Left lung (tissue), 10 donors: ENCODE results near the gene GAREM1. TPM values are rescaled to one million over a fixed set of nuclear protein-coding genes. Genes with fewer than 3 reads are reported as not detected.
"Not testable (repeated sequence)": the region's sequence is repeated elsewhere in the genome, so short reads cannot be mapped to it uniquely, and the experiment has no call there.

Experiments used
- ATAC-seq: fragments of 200-7000 bp; cut with Tn5 transposase; one replicate; pipeline ENCODE4 v1.9.1; 2020; ENCODE audit warnings: moderate library complexity
- DNase-seq, 4 donors: peaks; one replicate each; pipeline ENCODE4 v3.0.0-alpha.2; 2013 to 2020
- H3K27ac ChIP-seq, 2 donors: fragments of 200-600 bp; sonication (generic) in 1 of 2; one replicate each; pipeline versions ENCODE4 v1.5.0 to v1.8.0; 2020 to 2021
- H3K27me3 ChIP-seq, 2 donors: fragments of 200-600 bp; sonication (generic) in 1 of 2; one replicate each; pipeline versions ENCODE4 v1.5.0 to v1.8.0; 2020 to 2021
- H3K36me3 ChIP-seq, 2 donors: fragments of 200-600 bp; sonication (generic) in 1 of 2; one replicate each; pipeline versions ENCODE4 v1.5.0 to v1.8.0; 2020 to 2021
- H3K4me1 ChIP-seq, 2 donors: fragments of 200-600 bp; one replicate each; pipeline ENCODE4 v1.8.0; 2021
- H3K4me3 ChIP-seq, 2 donors: fragments of 200-600 bp; sonication (generic) in 1 of 2; one replicate each; pipeline versions ENCODE4 v1.5.0 to v1.8.0; 2020 to 2021; ENCODE audit warnings: mild to moderate bottlenecking in 1 of 2
- H3K9me3 ChIP-seq, 2 donors: fragments of 200-600 bp; sonication (generic) in 1 of 2; one replicate each; pipeline versions ENCODE4 v1.5.0 to v1.8.0; 2020 to 2021
- intact Hi-C, 2 donors: fragments of 100-400 bp; cut with DNase I; formaldehyde crosslinking; loops; one replicate each; pipeline versions ENCODE4 v1.11.2 to v1.14.2; 2022
- polyA plus RNA-seq, 6 donors: library from polyadenylated mRNA; unstranded; fragments of 120-200 nt; gene quantifications; one replicate each; pipeline ENCODE4 v1.2.1, GENCODE V29; 2013; ENCODE audit not compliant: insufficient read length in 6 of 6
- total RNA-seq, 2 donors: library from RNA; stranded (reverse); fragmentation: NEBNext Ultra II Directional; extraction: Animal tissue kit (Norgen Biotek cat#: 25700); gene quantifications; one replicate each; pipeline ENCODE4 v1.2.1, GENCODE V29; 2021
- TF ChIP-seq, protein P1 (sequence below), 2 donors: fragments of 200-600 bp; sonication (generic) in 1 of 2; IDR thresholded peaks; one replicate each; pipeline versions ENCODE4 v1.5.0 to v1.8.0; 2021; ENCODE audit warnings: antibody characterized with exemption in 2 of 2
- donor health status: DM: no; HTN: yes; CAD: no.
- donor health status: DM: no; HTN: no; CAD: no.

Gene GAREM1
- total and polyA plus RNA-seq, 8 donors, result 10.3 to 20.2 (median 13.1) TPM

DNA sequence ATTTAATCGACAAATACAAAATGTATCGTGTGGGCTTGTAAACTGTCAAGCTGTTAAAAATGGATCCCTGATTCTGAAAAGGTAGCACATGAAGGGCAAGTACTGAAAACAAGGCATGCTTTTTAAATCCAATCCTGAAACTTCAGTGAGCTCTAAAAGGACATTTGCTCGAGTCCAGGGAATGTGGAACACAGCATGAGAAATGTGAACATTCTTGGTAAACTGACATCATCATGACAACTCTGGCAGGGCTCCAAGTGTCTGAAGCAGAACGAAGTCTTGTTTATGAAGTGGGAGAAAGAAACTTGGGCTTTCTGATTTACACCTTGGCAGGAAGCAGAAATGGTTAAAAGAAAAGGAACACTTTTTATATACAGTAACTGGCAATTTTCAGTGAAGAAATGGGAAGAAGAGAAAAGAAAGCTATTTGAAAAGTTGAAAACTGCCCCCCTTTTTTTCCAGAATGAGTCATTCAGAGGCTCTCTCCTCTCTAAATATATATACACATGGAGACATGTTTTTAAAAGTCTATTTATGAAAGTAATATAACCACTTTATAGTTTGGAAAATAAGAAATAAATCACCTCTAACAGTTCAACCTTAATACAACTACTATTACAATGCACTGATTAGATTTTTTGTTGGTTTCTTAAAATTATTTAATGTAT lies 120.8 kb downstream of the GAREM1 start:
- Histone ChIP-seq H3K9me3 (no peaks in the 10 kb centered on the region), H3K36me3 (no peaks in the 10 kb centered on the region), H3K27me3 (no peaks in the 10 kb centered on the region), H3K4me1 (peaks cover 0 to 2% of the 10 kb centered on the region in 2 donors), H3K4me3 (no peak overlapping the region), H3K27ac (peak overlapping the region in 1 of 2 donors; percentile 82)
- ATAC-seq (peak; percentile 74), DNase-seq (peak in 3 of 4 donors; percentile 57 to 80 (median 75))
- TF ChIP-seq, protein P1, sequence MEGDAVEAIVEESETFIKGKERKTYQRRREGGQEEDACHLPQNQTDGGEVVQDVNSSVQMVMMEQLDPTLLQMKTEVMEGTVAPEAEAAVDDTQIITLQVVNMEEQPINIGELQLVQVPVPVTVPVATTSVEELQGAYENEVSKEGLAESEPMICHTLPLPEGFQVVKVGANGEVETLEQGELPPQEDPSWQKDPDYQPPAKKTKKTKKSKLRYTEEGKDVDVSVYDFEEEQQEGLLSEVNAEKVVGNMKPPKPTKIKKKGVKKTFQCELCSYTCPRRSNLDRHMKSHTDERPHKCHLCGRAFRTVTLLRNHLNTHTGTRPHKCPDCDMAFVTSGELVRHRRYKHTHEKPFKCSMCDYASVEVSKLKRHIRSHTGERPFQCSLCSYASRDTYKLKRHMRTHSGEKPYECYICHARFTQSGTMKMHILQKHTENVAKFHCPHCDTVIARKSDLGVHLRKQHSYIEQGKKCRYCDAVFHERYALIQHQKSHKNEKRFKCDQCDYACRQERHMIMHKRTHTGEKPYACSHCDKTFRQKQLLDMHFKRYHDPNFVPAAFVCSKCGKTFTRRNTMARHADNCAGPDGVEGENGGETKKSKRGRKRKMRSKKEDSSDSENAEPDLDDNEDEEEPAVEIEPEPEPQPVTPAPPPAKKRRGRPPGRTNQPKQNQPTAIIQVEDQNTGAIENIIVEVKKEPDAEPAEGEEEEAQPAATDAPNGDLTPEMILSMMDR (IDR thresholded peaks at IDR 0.05), result no peak
- intact Hi-C loops, result no loop called here

DNA sequence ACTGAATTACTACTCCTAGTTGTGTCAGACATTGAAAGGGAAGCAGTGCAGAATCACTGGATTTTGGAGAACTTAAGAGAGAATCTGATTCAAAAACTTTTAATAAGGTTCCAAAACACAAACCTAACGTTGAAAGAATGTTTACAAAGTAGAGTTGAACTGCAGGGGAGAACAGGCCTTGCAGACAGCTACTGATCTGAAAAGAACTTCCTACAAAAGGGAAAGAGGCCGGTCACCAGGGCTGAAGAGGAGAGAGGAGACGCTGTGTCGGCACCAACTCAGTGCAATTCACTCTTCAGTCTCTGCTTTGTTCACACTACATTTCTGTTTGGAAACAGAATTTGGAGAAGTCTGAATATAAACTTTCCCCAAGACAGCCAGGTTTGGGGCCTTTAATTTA lies 124.0 kb downstream of the GAREM1 start:
- Histone ChIP-seq H3K27ac (peak overlapping the region in 1 of 2 donors; percentile 40), H3K4me3 (no peak overlapping the region), H3K4me1 (peaks cover 0 to 2% of the 10 kb centered on the region in 2 donors), H3K27me3 (no peaks in the 10 kb centered on the region), H3K36me3 (no peaks in the 10 kb centered on the region), H3K9me3 (no peaks in the 10 kb centered on the region)
- TF ChIP-seq, protein P1 (IDR thresholded peaks at IDR 0.05), result no peak
- intact Hi-C loops, result no loop called here
- DNase-seq (no peak), ATAC-seq (peak; percentile 55)

DNA sequence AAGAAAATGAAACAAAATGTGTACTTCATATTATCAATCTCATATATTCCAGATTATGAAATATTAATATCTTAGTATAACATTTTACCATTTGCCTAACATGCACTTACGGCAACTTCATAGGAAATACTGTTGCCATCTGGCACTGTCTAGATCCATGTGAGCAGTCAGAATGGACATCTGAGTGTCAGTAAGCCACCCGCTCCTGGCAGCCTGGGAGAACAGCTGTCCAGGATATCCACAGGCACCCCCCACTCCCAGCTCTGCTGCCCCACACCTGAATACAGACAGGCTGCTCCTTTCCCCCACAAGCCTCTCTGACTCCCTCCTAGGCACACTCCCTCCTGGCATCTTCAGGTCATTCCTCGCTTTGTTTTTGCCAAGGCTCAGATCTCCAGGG lies 127.0 kb downstream of the GAREM1 start:
- ATAC-seq, result no peak
- no peak overlapping the region for H3K27ac ChIP-seq
- intact Hi-C loops, result no loop called here
- H3K36me3 ChIP-seq, result no peaks in the 10 kb centered on the region
- TF ChIP-seq, protein P1 (IDR thresholded peaks at IDR 0.05), result no peak
- no peaks in the 10 kb centered on the region for H3K9me3 ChIP-seq
- no peaks in the 10 kb centered on the region for H3K4me1 ChIP-seq
- no peak overlapping the region for H3K4me3 ChIP-seq
- H3K27me3 ChIP-seq, result no peaks in the 10 kb centered on the region
- no peak for DNase-seq

DNA sequence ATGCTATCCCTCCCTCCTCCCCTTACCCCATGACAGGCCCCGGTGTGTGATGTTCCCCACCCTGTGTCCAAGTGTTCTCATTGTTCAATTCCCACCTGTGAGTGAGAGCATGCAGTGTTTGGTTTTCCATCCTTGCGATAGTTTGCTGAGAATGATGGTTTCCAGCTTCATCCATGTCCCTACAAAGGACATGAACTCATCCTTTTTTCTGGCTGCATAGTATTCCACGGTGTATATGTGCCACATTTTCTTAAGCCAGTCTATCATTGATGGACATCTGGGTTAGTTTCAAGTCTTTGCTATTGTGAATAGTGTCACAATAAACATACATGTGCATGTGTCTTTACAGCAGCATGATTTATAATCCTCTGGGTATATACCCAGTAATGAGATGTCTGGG lies 129.6 kb downstream of the GAREM1 start:
- H3K27me3 ChIP-seq, intact Hi-C loops, DNase-seq, H3K27ac ChIP-seq, H3K4me3 ChIP-seq, H3K9me3 ChIP-seq, H3K4me1 ChIP-seq, H3K36me3 ChIP-seq, ATAC-seq: not testable (repeated sequence)

DNA sequence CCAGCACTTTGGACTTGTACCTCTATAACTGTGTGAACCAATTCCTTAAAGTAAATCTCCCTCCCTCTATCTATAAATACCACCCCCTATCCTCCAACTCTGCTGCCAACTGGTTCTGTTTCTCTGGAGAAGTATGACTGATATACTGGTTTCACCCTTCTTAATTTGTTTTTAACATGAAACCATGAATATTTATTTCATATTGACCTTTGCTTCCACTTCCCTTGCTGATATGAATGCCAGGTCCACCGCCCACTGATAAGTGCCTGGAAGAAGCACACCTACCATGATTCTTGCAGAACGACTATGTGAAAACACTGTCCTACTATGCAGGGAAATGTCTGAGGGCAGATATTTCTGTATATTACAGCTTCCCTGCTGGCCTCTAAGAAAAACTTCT lies 131.6 kb downstream of the GAREM1 start:
- H3K36me3 ChIP-seq, result no peaks in the 10 kb centered on the region
- H3K27me3 ChIP-seq, result no peaks in the 10 kb centered on the region
- no peaks in the 10 kb centered on the region for H3K4me1 ChIP-seq
- no peak overlapping the region for H3K27ac ChIP-seq
- no peak for ATAC-seq
- DNase-seq, result no peak
- no peaks in the 10 kb centered on the region for H3K9me3 ChIP-seq
- TF ChIP-seq, protein P1 (IDR thresholded peaks at IDR 0.05), result no peak
- intact Hi-C loops, result no loop called here
- H3K4me3 ChIP-seq, result no peak overlapping the region

DNA sequence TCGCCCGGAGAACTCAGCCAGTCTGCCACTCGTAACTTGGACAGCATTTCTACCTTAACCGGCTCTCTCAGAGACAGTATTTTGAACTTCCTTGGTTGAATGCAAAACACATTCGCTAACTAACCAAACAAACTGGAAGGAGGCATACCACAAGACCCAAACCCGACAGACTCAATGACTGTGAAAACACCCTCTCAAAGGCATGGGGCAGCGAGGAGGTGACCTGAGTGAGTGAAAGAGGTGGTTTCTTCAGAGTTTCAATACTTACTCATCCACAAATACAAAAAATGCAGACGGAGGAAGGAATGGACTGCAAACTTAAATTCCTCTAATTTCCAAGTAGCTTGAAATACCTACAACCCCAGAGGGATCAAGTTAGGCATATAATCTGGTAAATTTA lies 132.9 kb downstream of the GAREM1 start:
- H3K4me3 ChIP-seq, result no peak overlapping the region
- H3K4me1 ChIP-seq, result no peaks in the 10 kb centered on the region
- no peak overlapping the region for H3K27ac ChIP-seq
- H3K27me3 ChIP-seq, result no peaks in the 10 kb centered on the region
- TF ChIP-seq, protein P1 (IDR thresholded peaks at IDR 0.05), result no peak
- intact Hi-C loops, result no loop called here
- H3K9me3 ChIP-seq, result no peaks in the 10 kb centered on the region
- peak; percentile 68 for ATAC-seq
- no peak for DNase-seq
- no peaks in the 10 kb centered on the region for H3K36me3 ChIP-seq
